Caco-2 (cell line): ENCODE results near the gene GPATCH2. TPM values are rescaled to one million over a fixed set of nuclear protein-coding genes. Genes with fewer than 3 reads are reported as not detected.

Source experiments
- BruUV-seq: library from RNA; stranded (reverse); fragments of 400-500 nt; replicated peaks from 2 replicates; lab custom pipeline; 2021; lab: Mats Ljungman, UMichigan
- CTCF ChIA-PET: fragments of 300-600 bp; sonication (Branson Sonifier 250); formaldehyde crosslinking; loops from one replicate; lab custom pipeline; 2022; ENCODE audit warnings: antibody characterized with exemption; lab: Charles Lee
- POLR2A ChIA-PET: fragments of 300-600 bp; sonication (Branson Sonifier 250); formaldehyde crosslinking; loops from one replicate; lab custom pipeline; 2022; ENCODE audit warnings: antibody characterized with exemption; lab: Charles Lee
- DNase-seq, 2 experiments: peaks; one replicate each; pipeline versions ENCODE4 v3.0.0 to v3.0.0-alpha.2; 2020 to 2022
- H3K27me3 ChIP-seq: replicated peaks from 2 replicates; pipeline ENCODE4 v1.6.0; 2011; ENCODE audit warnings: low read length; ENCODE audit not compliant: control insufficient read depth, insufficient read depth
- H3K36me3 ChIP-seq: 2 replicates; pipeline ENCODE4 v1.5.1; 2011; ENCODE audit warnings: low read length; ENCODE audit not compliant: control insufficient read depth, insufficient read depth
- H3K4me1 ChIP-seq: fragments of 250-450 bp; sonication (Bioruptor Pico); 2 replicates; pipeline ENCODE4 v1.5.1; 2020; ENCODE audit warnings: mild to moderate bottlenecking
- H3K4me3 ChIP-seq: 2 replicates; pipeline ENCODE4 v1.5.1; 2011; ENCODE audit warnings: low read depth, mild to moderate bottlenecking, control low read depth, low read length
- H3K9me3 ChIP-seq: fragments of 250-450 bp; sonication (Bioruptor Pico); 2 replicates; pipeline ENCODE4 v1.5.1; 2020; ENCODE audit warnings: mild to moderate bottlenecking, moderate library complexity
- H3K27ac Mint-ChIP-seq: one replicate; pipeline ENCODE4 v1.8.0; 2022; ENCODE audit warnings: mixed read lengths; ENCODE audit not compliant: unreplicated experiment
- H3K27me3 Mint-ChIP-seq: one replicate; pipeline ENCODE4 v1.8.0; 2022; ENCODE audit warnings: mixed read lengths; ENCODE audit not compliant: insufficient read depth, unreplicated experiment
- H3K36me3 Mint-ChIP-seq: one replicate; pipeline ENCODE4 v1.8.0; 2022; ENCODE audit warnings: mild to moderate bottlenecking, mixed read lengths; ENCODE audit not compliant: insufficient read depth, unreplicated experiment
- H3K4me1 Mint-ChIP-seq: one replicate; pipeline ENCODE4 v1.8.0; 2022; ENCODE audit warnings: low read depth, mixed read lengths; ENCODE audit not compliant: unreplicated experiment
- H3K4me3 Mint-ChIP-seq: one replicate; pipeline ENCODE4 v1.8.0; 2022; ENCODE audit warnings: mild to moderate bottlenecking, moderate library complexity, mixed read lengths; ENCODE audit not compliant: unreplicated experiment
- H3K9me3 Mint-ChIP-seq: one replicate; pipeline ENCODE4 v1.8.0; 2022; ENCODE audit warnings: mixed read lengths; ENCODE audit not compliant: unreplicated experiment
- intact Hi-C: fragments of 100-400 bp; cut with micrococcal nuclease; formaldehyde crosslinking; loops from one replicate; pipeline ENCODE4 v1.10.0; 2022; ENCODE audit not compliant: unreplicated experiment
- total RNA-seq: library from RNA; stranded (reverse); gene quantifications from 2 replicates; pipeline ENCODE4 v1.2.3, GENCODE V29; 2022
- TF ChIP-seq, protein P1 (sequence below), 2 experiments: fragments of 200-600 bp in 1 of 2; IDR thresholded peaks; 1 replicate in 1 of 2; 2 replicates in 1 of 2; pipeline versions ENCODE4 v1.5.1 to v1.8.0; 2011 to 2022; ENCODE audit warnings: antibody characterized with exemption in 1 of 2, control low read depth in 1 of 2, inconsistent platforms in 1 of 2, low read depth in 1 of 2, low read length in 1 of 2, mild to moderate bottlenecking in 1 of 2, moderate library complexity in 1 of 2; ENCODE audit not compliant: insufficient read depth in 1 of 2, severe bottlenecking in 1 of 2, unreplicated experiment in 1 of 2

GPATCH2 gene
- total RNA-seq, 1 experiment from 2014 or later: 13.2 TPM

GRCh38 chr1:217614200-217614712 is 16.6 kb downstream of the GPATCH2 start:
- no peak for DNase-seq
- H3K36me3 ChIP-seq: no peaks in the 10 kb centered on the region
- Mint-ChIP-seq H3K27me3 (no peaks in the 10 kb centered on the region), H3K36me3 (peaks cover 6% of the 10 kb centered on the region), H3K4me3 (no peak overlapping the region), H3K9me3 (no peaks in the 10 kb centered on the region), H3K27ac (no peak overlapping the region), H3K4me1 (peaks cover 7% of the 10 kb centered on the region)
- CTCF ChIA-PET: no interaction called here
- H3K4me3 ChIP-seq: no peak overlapping the region
- H3K27me3 ChIP-seq: no peaks in the 10 kb centered on the region
- no peaks in the 10 kb centered on the region for H3K9me3 ChIP-seq
- TF ChIP-seq, protein P1, sequence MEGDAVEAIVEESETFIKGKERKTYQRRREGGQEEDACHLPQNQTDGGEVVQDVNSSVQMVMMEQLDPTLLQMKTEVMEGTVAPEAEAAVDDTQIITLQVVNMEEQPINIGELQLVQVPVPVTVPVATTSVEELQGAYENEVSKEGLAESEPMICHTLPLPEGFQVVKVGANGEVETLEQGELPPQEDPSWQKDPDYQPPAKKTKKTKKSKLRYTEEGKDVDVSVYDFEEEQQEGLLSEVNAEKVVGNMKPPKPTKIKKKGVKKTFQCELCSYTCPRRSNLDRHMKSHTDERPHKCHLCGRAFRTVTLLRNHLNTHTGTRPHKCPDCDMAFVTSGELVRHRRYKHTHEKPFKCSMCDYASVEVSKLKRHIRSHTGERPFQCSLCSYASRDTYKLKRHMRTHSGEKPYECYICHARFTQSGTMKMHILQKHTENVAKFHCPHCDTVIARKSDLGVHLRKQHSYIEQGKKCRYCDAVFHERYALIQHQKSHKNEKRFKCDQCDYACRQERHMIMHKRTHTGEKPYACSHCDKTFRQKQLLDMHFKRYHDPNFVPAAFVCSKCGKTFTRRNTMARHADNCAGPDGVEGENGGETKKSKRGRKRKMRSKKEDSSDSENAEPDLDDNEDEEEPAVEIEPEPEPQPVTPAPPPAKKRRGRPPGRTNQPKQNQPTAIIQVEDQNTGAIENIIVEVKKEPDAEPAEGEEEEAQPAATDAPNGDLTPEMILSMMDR (IDR thresholded peaks at IDR 0.05; ENCODE audit: insufficient read depth in 1 of 2, low read depth in 1 of 2, low read length in 1 of 2, severe bottlenecking in 1 of 2, unreplicated experiment in 1 of 2): no peak
- POLR2A ChIA-PET: no interaction called here
- intact Hi-C loops: no loop called here
- BruUV-seq: no TSS peak
- no peaks in the 10 kb centered on the region for H3K4me1 ChIP-seq

GRCh38 chr1:217605390-217605789 is 25.5 kb downstream of the GPATCH2 start:
- Histone ChIP-seq H3K4me1 (no peaks in the 10 kb centered on the region), H3K4me3 (no peak overlapping the region), H3K27me3 (no peaks in the 10 kb centered on the region), H3K9me3 (no peaks in the 10 kb centered on the region), H3K36me3 (no peaks in the 10 kb centered on the region)
- H3K9me3 Mint-ChIP-seq: no peaks in the 10 kb centered on the region
- H3K27ac Mint-ChIP-seq: no peak overlapping the region
- H3K4me1 Mint-ChIP-seq: no peaks in the 10 kb centered on the region
- intact Hi-C loops: no loop called here
- BruUV-seq: no TSS peak
- H3K27me3 Mint-ChIP-seq: no peaks in the 10 kb centered on the region
- no peak overlapping the region for H3K4me3 Mint-ChIP-seq
- H3K36me3 Mint-ChIP-seq: no peaks in the 10 kb centered on the region
- TF ChIP-seq, protein P1 (IDR thresholded peaks at IDR 0.05; ENCODE audit: insufficient read depth in 1 of 2, low read depth in 1 of 2, low read length in 1 of 2, severe bottlenecking in 1 of 2, unreplicated experiment in 1 of 2): no peak
- ChIA-PET POLR2A (no interaction called here), CTCF (no interaction called here)
- DNase-seq: no peak

DNA sequence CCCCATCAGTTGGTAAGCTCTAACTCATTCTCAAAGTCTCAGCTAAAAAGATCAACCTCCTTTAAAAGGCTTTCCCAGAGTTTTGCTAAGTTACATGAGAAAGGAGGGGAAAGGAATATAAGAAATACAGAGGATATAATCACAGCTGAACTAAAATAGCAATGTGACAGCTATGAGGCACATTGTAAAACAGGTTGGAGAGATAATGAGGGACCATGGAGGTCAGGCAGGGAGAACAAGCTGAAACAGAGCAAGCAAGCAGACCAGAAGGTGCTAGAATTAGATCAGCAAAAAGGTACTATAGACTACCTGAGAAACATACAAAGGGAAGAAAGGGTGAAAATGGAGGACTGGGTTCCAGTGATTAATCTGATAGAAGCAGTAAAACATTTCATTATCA is 28.5 kb downstream of the GPATCH2 start:
- Mint-ChIP-seq H3K27ac (no peak overlapping the region), H3K36me3 (no peaks in the 10 kb centered on the region), H3K4me3 (no peak overlapping the region), H3K27me3 (no peaks in the 10 kb centered on the region), H3K4me1 (no peaks in the 10 kb centered on the region), H3K9me3 (no peaks in the 10 kb centered on the region)
- H3K4me3 ChIP-seq: no peak overlapping the region
- TF ChIP-seq, protein P1 (IDR thresholded peaks at IDR 0.05; ENCODE audit: insufficient read depth in 1 of 2, low read depth in 1 of 2, low read length in 1 of 2, severe bottlenecking in 1 of 2, unreplicated experiment in 1 of 2): no peak
- intact Hi-C loops: no loop called here
- ChIA-PET CTCF (no interaction called here), POLR2A (no interaction called here)
- H3K36me3 ChIP-seq: no peaks in the 10 kb centered on the region
- no TSS peak for BruUV-seq
- H3K9me3 ChIP-seq: no peaks in the 10 kb centered on the region
- no peak for DNase-seq
- no peaks in the 10 kb centered on the region for H3K27me3 ChIP-seq
- no peaks in the 10 kb centered on the region for H3K4me1 ChIP-seq
